B cell (primary cell): Measurements from ENCODE around the gene SARNP.

Source experiments
- CTCF ChIP-seq: fragments of 200-600 bp; IDR thresholded peaks from one replicate; pipeline ENCODE4 v1.8.0; 2022; ENCODE audit warnings: antibody characterized with exemption, mild to moderate bottlenecking
- EZH2 ChIP-seq: IDR thresholded peaks from 2 replicates; pipeline ENCODE4 v1.6.1; 2012; ENCODE audit warnings: borderline replicate concordance, low read depth, mild to moderate bottlenecking, moderate library complexity, low read length; ENCODE audit not compliant: insufficient read depth, poor library complexity, severe bottlenecking

- no peak for TF ChIP-seq CTCF
- no peak for TF ChIP-seq EZH2
Observed at GRCh38 chr12:55812088-55812487, 5.4 kb downstream of the SARNP start.
